Measurements from ENCODE around the gene CLCA4.

Gene CLCA4

GRCh38 chr1:86527306-86527705 lies 19.6 kb upstream of the CLCA4 start:
- no peak for TF ChIP-seq PPARA (CRISPR knock-in tag; IDR thresholded peaks at IDR 0.05; ENCODE audit: borderline replicate concordance)
- TF ChIP-seq CSDC2 (CRISPR knock-in tag; IDR thresholded peaks at IDR 0.05), result no peak
- no peak for TF ChIP-seq TCF4 (CRISPR knock-in tag; IDR thresholded peaks at IDR 0.05; ENCODE audit: borderline replicate concordance)
- no peak for TF ChIP-seq GLIS3 (CRISPR knock-in tag; IDR thresholded peaks at IDR 0.05)
- no peak for TF ChIP-seq ZNF565 (CRISPR knock-in tag; conservative IDR thresholded peaks at IDR 0.05; ENCODE audit: low read depth)
- TF ChIP-seq ZNF8 (CRISPR knock-in tag; IDR thresholded peaks at IDR 0.05), result no peak
- TF ChIP-seq RARB (CRISPR knock-in tag; IDR thresholded peaks at IDR 0.05), result no peak
- TF ChIP-seq CREB5 (CRISPR knock-in tag; IDR thresholded peaks at IDR 0.05; ENCODE audit: low read depth), result no peak
- no peak for TF ChIP-seq ZNF70 (CRISPR knock-in tag; IDR thresholded peaks at IDR 0.05)
- no peak for TF ChIP-seq OSR1 (CRISPR knock-in tag; IDR thresholded peaks at IDR 0.05)
- TF ChIP-seq ZFP30 (CRISPR knock-in tag; IDR thresholded peaks at IDR 0.05), result no peak
- no peak for ATAC-seq

- TF ChIP-seq ARNTL (CRISPR knock-in tag; IDR thresholded peaks at IDR 0.05; ENCODE audit: borderline replicate concordance, low read depth) (no peak), ZNF8 (CRISPR knock-in tag; IDR thresholded peaks at IDR 0.05) (no peak), BACH2 (CRISPR knock-in tag; IDR thresholded peaks at IDR 0.05; ENCODE audit: borderline replicate concordance) (no peak), CSDC2 (CRISPR knock-in tag; IDR thresholded peaks at IDR 0.05) (no peak), CSRNP3 (CRISPR knock-in tag; IDR thresholded peaks at IDR 0.05) (no peak), ZNF565 (CRISPR knock-in tag; conservative IDR thresholded peaks at IDR 0.05; ENCODE audit: low read depth) (no peak), TOX (CRISPR knock-in tag; IDR thresholded peaks at IDR 0.05; ENCODE audit: borderline replicate concordance) (no peak), CREB5 (CRISPR knock-in tag; IDR thresholded peaks at IDR 0.05; ENCODE audit: low read depth) (no peak), ZC3H10 (CRISPR knock-in tag; IDR thresholded peaks at IDR 0.05) (no peak), TCF4 (CRISPR knock-in tag; IDR thresholded peaks at IDR 0.05; ENCODE audit: borderline replicate concordance) (no peak), ESRRG (CRISPR knock-in tag; IDR thresholded peaks at IDR 0.05) (no peak), PATZ1 (CRISPR knock-in tag; IDR thresholded peaks at IDR 0.05; ENCODE audit: borderline replicate concordance) (no peak), ISL1 (CRISPR knock-in tag; IDR thresholded peaks at IDR 0.05) (no peak)
- no peak for ATAC-seq
Observed at GRCh38 chr1:86530211-86530845, 16.6 kb upstream of the CLCA4 start.

- TF ChIP-seq ISL1 (CRISPR knock-in tag; IDR thresholded peaks at IDR 0.05), result no peak; the same call in 1 of the 2 replicates
- no peak for TF ChIP-seq GLIS3 (CRISPR knock-in tag; IDR thresholded peaks at IDR 0.05)
Observed at GRCh38 chr1:86537928-86538695, 8.8 kb upstream of the CLCA4 start.

GRCh38 chr1:86538775-86539174 lies 8.1 kb upstream of the CLCA4 start:
- ATAC-seq, result no peak
- TF ChIP-seq ARNTL (CRISPR knock-in tag; IDR thresholded peaks at IDR 0.05; ENCODE audit: borderline replicate concordance, low read depth) (no peak), TCF4 (CRISPR knock-in tag; IDR thresholded peaks at IDR 0.05; ENCODE audit: borderline replicate concordance) (no peak), BACH2 (CRISPR knock-in tag; IDR thresholded peaks at IDR 0.05; ENCODE audit: borderline replicate concordance) (no peak), SNAI2 (CRISPR knock-in tag; IDR thresholded peaks at IDR 0.05) (no peak), ZFP3 (CRISPR knock-in tag; IDR thresholded peaks at IDR 0.05) (no peak), PPARA (CRISPR knock-in tag; IDR thresholded peaks at IDR 0.05; ENCODE audit: borderline replicate concordance) (no peak), CSRNP3 (CRISPR knock-in tag; IDR thresholded peaks at IDR 0.05) (no peak), ESRRG (CRISPR knock-in tag; IDR thresholded peaks at IDR 0.05) (no peak), ZC3H10 (CRISPR knock-in tag; IDR thresholded peaks at IDR 0.05) (no peak), OSR1 (CRISPR knock-in tag; IDR thresholded peaks at IDR 0.05) (no peak), PATZ1 (CRISPR knock-in tag; IDR thresholded peaks at IDR 0.05; ENCODE audit: borderline replicate concordance) (no peak), CREB5 (CRISPR knock-in tag; IDR thresholded peaks at IDR 0.05; ENCODE audit: low read depth) (no peak), CSDC2 (CRISPR knock-in tag; IDR thresholded peaks at IDR 0.05) (no peak), GLIS3 (CRISPR knock-in tag; IDR thresholded peaks at IDR 0.05) (no peak)

More at GRCh38 chr1:86537928-86538695, 8.8 kb upstream of the CLCA4 start:
- ATAC-seq, result no peak

Measured in SK-N-SH treated with all-trans-retinoic acid at 6 μM for 48 hours (cell line).